ENCODE measurements around the gene CALY. TPM values are rescaled to one million over a fixed set of nuclear protein-coding genes. Genes with fewer than 3 reads are reported as not detected.

The CALY gene
- polyA plus RNA-seq, 1 of the 3 experiments (the other 2 are of a cell fraction): 3.3 TPM

GRCh38 chr10:133278577-133279265 is 58.0 kb downstream of the CALY start:
- Histone ChIP-seq H2AFZ (ENCODE audit: low read depth) (no peak overlapping the region), H3K27me3 (ENCODE audit: insufficient read depth) (no peaks in the 10 kb centered on the region), H3K79me2 (ENCODE audit: insufficient read depth) (no peaks in the 10 kb centered on the region), H3F3A (replicated peaks; ENCODE audit: insufficient read depth) (no peaks in the 10 kb centered on the region), H3K9ac (no peak overlapping the region), H3K9me3 (no peaks in the 10 kb centered on the region), H3K9me2 (no peaks in the 10 kb centered on the region), H4K20me1 (ENCODE audit: insufficient read depth) (no peaks in the 10 kb centered on the region; the same call in 1 of the 2 replicates), H3K4me2 (no peak overlapping the region), H3K27ac (ENCODE audit: low read depth in 2 of 2, low read length in 1 of 2) (no peak overlapping the region), H3K4me1 (ENCODE audit: control insufficient read depth in 1 of 2, insufficient read depth in 2 of 2, low read depth in 1 of 2, low read length in 1 of 2) (no peaks in the 10 kb centered on the region; a peak in 1 of 4 replicates), H3K4me3 (ENCODE audit: low read depth in 2 of 2, low read length in 1 of 2) (no peak overlapping the region), H3K36me3 (replicated peaks in 1 of 2; ENCODE audit: control insufficient read depth in 1 of 2, insufficient read depth in 2 of 2, low read length in 1 of 2) (peaks cover 0 to 43% of the 10 kb centered on the region in 2 experiments)
- no peak for TF ChIP-seq CTCF (IDR thresholded peaks at IDR 0.05)
- TF ChIP-seq RXRA (IDR thresholded peaks at IDR 0.05; ENCODE audit: borderline replicate concordance, low read depth): no peak
- TF ChIP-seq EZH2phosphoT487 (IDR thresholded peaks at IDR 0.05; ENCODE audit: borderline replicate concordance, low read depth): no peak
- TF ChIP-seq SIN3A (IDR thresholded peaks at IDR 0.05; ENCODE audit: borderline replicate concordance, low read depth, low read length): no peak
- no peak for TF ChIP-seq ELF1 (IDR thresholded peaks at IDR 0.05)
- no peak for TF ChIP-seq FOXJ3 (CRISPR knock-in tag; IDR thresholded peaks at IDR 0.05)
- no peak for TF ChIP-seq CHD2 (IDR thresholded peaks at IDR 0.05; ENCODE audit: low read length, partially characterized antibody)
- no peak for TF ChIP-seq MXI1 (IDR thresholded peaks at IDR 0.05; ENCODE audit: low read depth, low read length)
- DNase-seq: no peak
- POLR2A ChIA-PET: interaction anchor here (1.4 kb wide), 1 partner anchor 12 kb away, joined by 3 read pairs; no protein-coding TSS in a partner anchor
- CTCF ChIA-PET: interaction anchor here (1.1 to 3.1 kb wide), 4 partner anchors 25 to 135 kb away, joined by 4 to 9 read pairs (median 4); no protein-coding TSS in a partner anchor
- WGBS (ENCODE audit: low lambda C conversion rate): 78% methylated on average over 9 of the region's 19 CpGs

DNA sequence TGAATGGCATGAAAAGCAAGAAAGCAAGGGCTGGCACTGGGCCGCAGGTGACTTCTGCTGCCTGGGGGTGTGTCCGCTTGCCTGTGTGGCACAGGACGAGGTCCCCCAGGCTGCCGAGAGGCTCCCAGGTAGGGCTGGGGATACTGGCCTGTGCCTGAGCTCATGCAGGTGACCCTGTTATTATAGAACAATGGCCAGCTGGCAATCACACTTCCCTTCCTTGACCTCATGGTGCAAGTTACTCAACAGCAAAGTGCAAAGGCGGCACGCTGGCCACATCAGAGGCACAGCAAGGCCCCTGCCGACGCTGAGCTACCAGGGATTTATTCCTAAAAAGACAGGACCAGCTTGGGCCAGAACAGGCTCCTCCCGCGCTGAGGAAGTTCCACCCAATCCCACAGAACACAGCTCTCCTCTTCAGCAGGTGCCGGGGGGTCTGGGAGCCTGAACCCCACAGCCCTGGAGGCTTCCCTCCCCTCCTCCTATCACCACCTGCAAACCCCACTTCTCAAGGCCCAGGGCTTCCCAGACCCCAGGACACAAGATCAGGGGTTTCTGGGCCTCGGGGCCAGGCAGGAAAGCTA is 58.6 kb downstream of the CALY start:
- Histone ChIP-seq H3K4me2 (no peak overlapping the region), H3K9me3 (no peaks in the 10 kb centered on the region), H3K4me1 (ENCODE audit: control insufficient read depth in 1 of 2, insufficient read depth in 2 of 2, low read depth in 1 of 2, low read length in 1 of 2) (no peaks in the 10 kb centered on the region; a peak in 1 of 4 replicates), H4K20me1 (ENCODE audit: insufficient read depth) (no peaks in the 10 kb centered on the region; the same call in 1 of the 2 replicates), H3K36me3 (replicated peaks in 1 of 2; ENCODE audit: control insufficient read depth in 1 of 2, insufficient read depth in 2 of 2, low read length in 1 of 2) (peaks cover 0 to 38% of the 10 kb centered on the region in 2 experiments), H3K4me3 (ENCODE audit: low read depth in 2 of 2, low read length in 1 of 2) (no peak overlapping the region), H3K79me2 (ENCODE audit: insufficient read depth) (no peaks in the 10 kb centered on the region), H3K27ac (ENCODE audit: low read depth in 2 of 2, low read length in 1 of 2) (no peak overlapping the region), H3F3A (replicated peaks; ENCODE audit: insufficient read depth) (no peaks in the 10 kb centered on the region), H3K9me2 (no peaks in the 10 kb centered on the region), H2AFZ (ENCODE audit: low read depth) (no peak overlapping the region), H3K27me3 (ENCODE audit: insufficient read depth) (no peaks in the 10 kb centered on the region), H3K9ac (no peak overlapping the region)
- 97% methylated on average over 8 of the region's 12 CpGs for WGBS (ENCODE audit: low lambda C conversion rate)
- CTCF ChIA-PET: interaction anchor here (1.1 to 3.1 kb wide), 3 partner anchors 26 to 135 kb away, joined by 4 to 9 read pairs (median 5); no protein-coding TSS in a partner anchor
- DNase-seq: no peak
- POLR2A ChIA-PET: interaction anchor here (1.4 kb wide), 1 partner anchor 12 kb away, joined by 3 read pairs; no protein-coding TSS in a partner anchor
- TF ChIP-seq ZBTB33 (IDR thresholded peaks at IDR 0.05; ENCODE audit: borderline replicate concordance, low read depth): no peak
- no peak for TF ChIP-seq FOSL2 (IDR thresholded peaks at IDR 0.05; ENCODE audit: borderline replicate concordance, low read depth)
- TF ChIP-seq NFIC (IDR thresholded peaks at IDR 0.05; ENCODE audit: borderline replicate concordance): no peak
- TF ChIP-seq CHD2 (IDR thresholded peaks at IDR 0.05; ENCODE audit: low read length, partially characterized antibody): no peak
- no peak for TF ChIP-seq TAF1 (IDR thresholded peaks at IDR 0.05; ENCODE audit: borderline replicate concordance, low read depth, low read length)
- no peak for TF ChIP-seq SIN3A (IDR thresholded peaks at IDR 0.05; ENCODE audit: borderline replicate concordance, low read depth, low read length)
- TF ChIP-seq, protein P1, sequence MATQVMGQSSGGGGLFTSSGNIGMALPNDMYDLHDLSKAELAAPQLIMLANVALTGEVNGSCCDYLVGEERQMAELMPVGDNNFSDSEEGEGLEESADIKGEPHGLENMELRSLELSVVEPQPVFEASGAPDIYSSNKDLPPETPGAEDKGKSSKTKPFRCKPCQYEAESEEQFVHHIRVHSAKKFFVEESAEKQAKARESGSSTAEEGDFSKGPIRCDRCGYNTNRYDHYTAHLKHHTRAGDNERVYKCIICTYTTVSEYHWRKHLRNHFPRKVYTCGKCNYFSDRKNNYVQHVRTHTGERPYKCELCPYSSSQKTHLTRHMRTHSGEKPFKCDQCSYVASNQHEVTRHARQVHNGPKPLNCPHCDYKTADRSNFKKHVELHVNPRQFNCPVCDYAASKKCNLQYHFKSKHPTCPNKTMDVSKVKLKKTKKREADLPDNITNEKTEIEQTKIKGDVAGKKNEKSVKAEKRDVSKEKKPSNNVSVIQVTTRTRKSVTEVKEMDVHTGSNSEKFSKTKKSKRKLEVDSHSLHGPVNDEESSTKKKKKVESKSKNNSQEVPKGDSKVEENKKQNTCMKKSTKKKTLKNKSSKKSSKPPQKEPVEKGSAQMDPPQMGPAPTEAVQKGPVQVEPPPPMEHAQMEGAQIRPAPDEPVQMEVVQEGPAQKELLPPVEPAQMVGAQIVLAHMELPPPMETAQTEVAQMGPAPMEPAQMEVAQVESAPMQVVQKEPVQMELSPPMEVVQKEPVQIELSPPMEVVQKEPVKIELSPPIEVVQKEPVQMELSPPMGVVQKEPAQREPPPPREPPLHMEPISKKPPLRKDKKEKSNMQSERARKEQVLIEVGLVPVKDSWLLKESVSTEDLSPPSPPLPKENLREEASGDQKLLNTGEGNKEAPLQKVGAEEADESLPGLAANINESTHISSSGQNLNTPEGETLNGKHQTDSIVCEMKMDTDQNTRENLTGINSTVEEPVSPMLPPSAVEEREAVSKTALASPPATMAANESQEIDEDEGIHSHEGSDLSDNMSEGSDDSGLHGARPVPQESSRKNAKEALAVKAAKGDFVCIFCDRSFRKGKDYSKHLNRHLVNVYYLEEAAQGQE (IDR thresholded peaks at IDR 0.05; ENCODE audit: low read depth, low read length): no peak
- TF ChIP-seq PBX3 (IDR thresholded peaks at IDR 0.05): no peak
- TF ChIP-seq MXI1 (IDR thresholded peaks at IDR 0.05; ENCODE audit: low read depth, low read length): no peak
- no peak for TF ChIP-seq RCOR1 (IDR thresholded peaks at IDR 0.05; ENCODE audit: low read length)
- no peak for TF ChIP-seq GABPA (IDR thresholded peaks at IDR 0.05; ENCODE audit: low read depth)

All from SK-N-SH (cell line).